Adrenal gland (tissue), 12 donors: ENCODE data around the gene TMEM14A. TPM values are rescaled to one million over a fixed set of nuclear protein-coding genes. Genes with fewer than 3 reads are reported as not detected.

Experiments used
- DNase-seq, 7 donors: peaks; one replicate each; pipeline ENCODE4 v3.0.0-alpha.2; 2019 to 2020
- H3K27ac ChIP-seq, 5 donors: fragments of 200-600 bp; sonication (generic) in 4 of 5; 1 replicate in 3 of 5; 2 replicates in 2 of 5; pipeline versions ENCODE4 v1.5.1 to v1.8.0; 2016 to 2020; ENCODE audit warnings: mild to moderate bottlenecking in 1 of 5
- H3K27me3 ChIP-seq: fragments of 200-600 bp; 2 replicates; pipeline ENCODE4 v1.8.0; 2021
- H3K36me3 ChIP-seq, 2 donors: fragments of 200-600 bp; replicated peaks in 1 of 2; 1 replicate in 1 of 2; 2 replicates in 1 of 2; pipeline versions ENCODE4 v1.5.1 to v1.8.0; 2018 to 2022
- H3K4me1 ChIP-seq, 2 donors: fragments of 200-600 bp; replicated peaks in 1 of 2; 1 replicate in 1 of 2; 2 replicates in 1 of 2; pipeline versions ENCODE4 v1.5.1 to v1.8.0; 2018 to 2021
- H3K4me3 ChIP-seq, 4 donors: fragments of 200-600 bp; sonication (generic) in 3 of 4; one replicate each; pipeline ENCODE4 v1.5.1; 2016 to 2018
- H3K9me3 ChIP-seq, 3 donors: fragments of 200-600 bp; sonication (generic) in 1 of 3; replicated peaks in 1 of 3; 1 replicate in 2 of 3; 2 replicates in 1 of 3; pipeline versions ENCODE4 v1.5.1 to v1.8.0; 2016 to 2021
- CTCF ChIP-seq, 6 experiments: fragments of 450-650 bp in 4 of 6; fragments of 200-600 bp in 2 of 6; sonication (generic) in 1 of 6; IDR thresholded peaks; 1 replicate in 5 of 6; 2 replicates in 1 of 6; pipeline versions ENCODE4 v1.5.1 to v1.8.0; 2016 to 2021; ENCODE audit warnings: antibody characterized with exemption in 6 of 6, mild to moderate bottlenecking in 2 of 6, moderate library complexity in 1 of 6
- POLR2A ChIP-seq, 2 donors: fragments of 450-650 bp; IDR thresholded peaks; one replicate each; pipeline ENCODE4 v1.6.1; 2017; ENCODE audit warnings: antibody characterized with exemption in 2 of 2, mild to moderate bottlenecking in 2 of 2, moderate library complexity in 1 of 2
- WGBS, 4 donors: extraction: QIAGEN DNeasy Blood & Tissue Kit in 2 of 4; methylation state at CpG; one replicate each; pipeline versions ENCODE4 v1.1.5 to v1.1.7; 2013 to 2017; 5-methylcytosine and 5-hydroxymethylcytosine counted together
- intact Hi-C, 2 donors: fragments of 100-400 bp; cut with DNase I; formaldehyde crosslinking; loops; one replicate each; pipeline versions ENCODE4 v1.14.1 to v1.15.0; 2022 to 2023
- polyA plus RNA-seq, 3 donors: library from polyadenylated mRNA; stranded (reverse); fragments of 200-250 nt in 2 of 3; fragments of 350-450 nt in 1 of 3; fragmentation: Illumina TruSeq in 1 of 3; extraction: RNeasy Lipid Tissue Mini Kit (QIAGEN cat#74804) in 1 of 3; gene quantifications; one replicate each; pipeline ENCODE4 v1.2.3, GENCODE V29; 2013 to 2014
- total RNA-seq, 9 donors: library from RNA; depleted of rRNA in 4 of 9; stranded (reverse); fragments of >200 nt in 4 of 9; fragments of 120-200 nt in 1 of 9; fragmentation: NEBNext Ultra II Directional in 1 of 9; extraction: Animal tissue kit (Norgen Biotek cat#: 25700) in 1 of 9; gene quantifications; one replicate each; pipeline versions ENCODE4 v1.1.0 to v1.2.4, GENCODE V29; 2013 to 2023
- donor health status: healthy with polysubstance abuse.
- donor health status: Bipolar disorder and iron deficiency.
- donor health status: DM: yes; HTN: yes; CAD: no.
- donor health status: DM: no; HTN: no; CAD: no.
- donor health status: DM: no; HTN: no; CAD: no.
- donor health status: DM: yes; HTN: yes; CAD: no.

TMEM14A gene
- total and polyA plus RNA-seq, 12 donors: 12.9 to 70.9 (median 51.0) TPM

GRCh38 chr6:52641826-52642225, 29.1 kb upstream of the TMEM14A start:
- no peak for DNase-seq
- H3K4me3 ChIP-seq: no peak overlapping the region
- no peak for TF ChIP-seq POLR2A (IDR thresholded peaks at IDR 0.05)
- H3K27me3 ChIP-seq: peaks cover 3% of the 10 kb centered on the region
- H3K9me3 ChIP-seq: no peaks in the 10 kb centered on the region
- 57 to 63% (median 60%) methylated on average over 3 of the region's 3 CpGs for WGBS, 4 donors
- intact Hi-C loops: no loop called here
- no peak overlapping the region for H3K27ac ChIP-seq
- no peaks in the 10 kb centered on the region for H3K4me1 ChIP-seq
- H3K36me3 ChIP-seq: no peaks in the 10 kb centered on the region

GRCh38 chr6:52642368-52642767, 28.5 kb upstream of the TMEM14A start:
- Histone ChIP-seq H3K36me3 (no peaks in the 10 kb centered on the region), H3K4me1 (no peaks in the 10 kb centered on the region), H3K27me3 (peaks cover 6% of the 10 kb centered on the region), H3K4me3 (no peak overlapping the region), H3K9me3 (no peaks in the 10 kb centered on the region), H3K27ac (no peak overlapping the region)
- no peak for DNase-seq
- TF ChIP-seq CTCF (IDR thresholded peaks at IDR 0.05) (no peak), POLR2A (IDR thresholded peaks at IDR 0.05) (no peak)
- WGBS, 4 donors: 60 to 72% (median 70%) methylated on average over 2 of the region's 2 CpGs
- intact Hi-C loops: no loop called here

- intact Hi-C loops: no loop called here
Measured at GRCh38 chr6:52643158-52643557, 27.8 kb upstream of the TMEM14A start.

GRCh38 chr6:52644253-52644652, 26.7 kb upstream of the TMEM14A start:
- Histone ChIP-seq H3K4me1 (no peaks in the 10 kb centered on the region), H3K27ac (no peak overlapping the region), H3K9me3 (no peaks in the 10 kb centered on the region), H3K27me3 (peaks cover 6% of the 10 kb centered on the region), H3K4me3 (no peak overlapping the region), H3K36me3 (no peaks in the 10 kb centered on the region)
- TF ChIP-seq CTCF (IDR thresholded peaks at IDR 0.05) (no peak), POLR2A (IDR thresholded peaks at IDR 0.05) (no peak)
- intact Hi-C loops: no loop called here
- WGBS, 4 donors: 78 to 81% (median 79%) methylated on average over 4 of the region's 4 CpGs
- DNase-seq: no peak

More at GRCh38 chr6:52643158-52643557, 27.8 kb upstream of the TMEM14A start:
- Histone ChIP-seq H3K9me3 (no peaks in the 10 kb centered on the region), H3K4me3 (no peak overlapping the region), H3K27me3 (peaks cover 6% of the 10 kb centered on the region), H3K36me3 (no peaks in the 10 kb centered on the region), H3K4me1 (no peaks in the 10 kb centered on the region), H3K27ac (no peak overlapping the region)
- TF ChIP-seq POLR2A (IDR thresholded peaks at IDR 0.05): no peak
- TF ChIP-seq CTCF (IDR thresholded peaks at IDR 0.05): no peak
- no peak for DNase-seq
- 83 to 89% (median 84%) methylated on average over 3 of the region's 3 CpGs for WGBS, 4 donors

- H3K27me3 ChIP-seq: peaks cover 6% of the 10 kb centered on the region
- TF ChIP-seq POLR2A (IDR thresholded peaks at IDR 0.05): no peak
- no peaks in the 10 kb centered on the region for H3K36me3 ChIP-seq
- no peak for DNase-seq
- 82 to 83% (median 82%) methylated on average over 4 of the region's 4 CpGs for WGBS, 4 donors
- no peaks in the 10 kb centered on the region for H3K4me1 ChIP-seq
- H3K27ac ChIP-seq: no peak overlapping the region
- H3K9me3 ChIP-seq: no peaks in the 10 kb centered on the region
- intact Hi-C loops: no loop called here
- no peak overlapping the region for H3K4me3 ChIP-seq
Measured at GRCh38 chr6:52645976-52646375, 24.9 kb upstream of the TMEM14A start.
